Stimulated activated CD8-positive, alpha-beta memory T cell treated with anti-CD3 and anti-CD28 coated beads, Interleukin-15, amount 100 ng/mL, for 4 hours (primary cell): Measurements from ENCODE around the gene SUPT20HL2.
"Not testable (repeated sequence)": the region's sequence is repeated elsewhere in the genome, so short reads cannot be mapped to it uniquely, and the experiment has no call there.

Source experiments
- DNase-seq, 2 donors: peaks; one replicate each; pipeline ENCODE4 v3.0.0-alpha.2; 2020; ENCODE audit warnings: low read depth in 2 of 2

SUPT20HL2 gene

DNA sequence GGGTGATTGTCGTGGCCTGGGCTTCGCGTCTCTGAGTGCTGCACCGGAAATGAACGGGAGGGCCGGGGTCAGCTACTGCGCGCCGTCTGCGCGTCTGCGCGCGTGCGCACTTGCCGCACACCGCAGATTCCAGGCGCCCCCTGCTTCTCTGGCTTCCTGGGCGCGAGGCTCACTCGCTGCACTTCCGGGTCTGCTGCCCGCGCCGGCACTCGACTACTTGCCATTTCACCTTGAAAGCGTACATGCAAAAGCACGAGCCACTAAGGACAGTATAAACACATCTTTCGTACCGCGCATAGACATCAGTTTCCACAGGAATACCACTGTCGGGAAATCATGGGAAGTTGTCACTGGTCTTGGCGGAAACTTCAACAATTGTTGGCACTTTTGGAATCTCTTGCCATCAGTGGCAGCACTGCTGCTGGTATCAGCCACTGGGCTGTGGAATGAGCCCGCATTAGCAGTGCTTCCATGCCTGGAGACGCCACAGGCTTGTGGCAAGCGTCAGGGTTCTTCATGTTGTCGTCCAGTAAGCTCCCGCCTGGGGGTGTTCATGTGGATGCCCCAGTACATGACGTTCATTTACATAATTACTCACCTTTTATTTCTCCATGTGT, at the start of gene SUPT20HL2:
SUPT20HL2 (minus strand) TSS at position 51 of the 617 bp plus-strand sequence. CDS start 754 bp downstream, outside the sequence.
- no peak for DNase-seq

DNA sequence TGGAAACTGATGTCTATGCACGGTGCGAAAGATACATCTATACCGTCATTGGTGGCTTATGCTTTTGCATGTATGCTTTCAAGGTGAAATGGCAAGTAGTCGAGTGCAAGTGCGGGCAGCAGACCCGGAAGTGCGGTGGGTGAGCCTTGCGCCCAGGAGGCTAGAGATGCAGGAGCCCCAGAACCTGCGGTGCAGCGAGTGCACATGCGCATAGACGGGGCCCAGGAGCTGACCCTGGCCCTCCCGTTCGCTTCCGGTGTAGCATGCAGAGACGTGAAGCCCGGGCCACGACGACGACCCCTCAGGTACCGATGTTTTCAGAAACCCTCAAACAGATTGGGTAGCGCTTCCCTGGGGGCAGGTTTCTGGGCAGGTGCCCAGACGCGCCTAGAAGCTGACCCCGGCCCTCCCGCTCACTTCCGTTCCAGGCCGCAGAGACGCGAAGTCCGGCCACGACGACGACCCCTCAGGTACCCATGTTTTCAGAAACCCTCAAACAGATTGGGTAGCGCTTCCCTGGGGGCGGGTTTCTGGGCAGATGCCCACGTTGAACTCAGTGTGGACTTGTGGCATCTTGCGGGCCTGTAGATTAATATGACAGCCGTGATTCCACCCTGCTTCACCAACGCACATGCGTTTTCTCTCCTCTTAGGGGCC, 48.3 kb upstream of the SUPT20HL2 start:
- not testable (repeated sequence) for DNase-seq

DNA sequence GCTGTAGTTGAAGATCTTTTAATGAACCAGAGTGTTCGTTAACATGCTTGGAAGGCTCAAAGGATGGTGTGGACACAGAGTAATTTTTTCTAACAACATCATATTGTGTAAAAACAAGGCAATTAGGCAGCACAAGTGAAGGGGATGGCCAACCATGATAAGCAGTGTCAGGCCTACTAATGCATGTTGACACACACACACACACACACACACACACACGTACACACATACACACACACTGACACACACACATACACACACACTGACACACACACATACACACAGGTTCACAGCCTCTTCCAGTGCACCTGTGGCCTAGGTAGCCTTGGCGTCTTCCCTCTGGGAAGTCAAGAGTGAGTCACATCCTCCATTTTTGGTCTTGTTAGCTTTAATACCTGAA, 46.4 kb upstream of the SUPT20HL2 start, which contains the start of gene SUPT20HL1:
SUPT20HL1 (plus strand) TSS at position 368 of the 400 bp plus-strand sequence. CDS start 2,122 bp downstream, outside the sequence.
- no peak for DNase-seq

DNA sequence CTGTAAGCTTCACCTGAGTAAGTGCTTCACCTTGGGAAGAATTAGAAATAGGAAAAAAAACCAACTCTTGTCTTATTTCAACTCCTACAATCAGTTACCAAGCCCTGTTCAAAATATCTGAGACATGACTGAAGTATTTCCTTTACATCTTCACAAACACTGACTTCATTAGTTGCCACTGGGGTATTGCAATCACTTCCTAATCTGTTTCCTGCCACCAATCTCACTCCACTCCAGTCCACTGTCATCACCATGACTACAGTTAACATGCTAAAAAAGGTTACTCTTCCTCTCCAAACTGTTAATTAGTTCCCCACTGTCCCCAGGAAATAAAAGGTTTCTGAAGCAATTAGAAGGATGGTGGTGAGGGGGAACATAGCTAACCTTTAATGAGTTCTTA, 43.2 kb upstream of the SUPT20HL2 start:
- DNase-seq = no peak

DNA sequence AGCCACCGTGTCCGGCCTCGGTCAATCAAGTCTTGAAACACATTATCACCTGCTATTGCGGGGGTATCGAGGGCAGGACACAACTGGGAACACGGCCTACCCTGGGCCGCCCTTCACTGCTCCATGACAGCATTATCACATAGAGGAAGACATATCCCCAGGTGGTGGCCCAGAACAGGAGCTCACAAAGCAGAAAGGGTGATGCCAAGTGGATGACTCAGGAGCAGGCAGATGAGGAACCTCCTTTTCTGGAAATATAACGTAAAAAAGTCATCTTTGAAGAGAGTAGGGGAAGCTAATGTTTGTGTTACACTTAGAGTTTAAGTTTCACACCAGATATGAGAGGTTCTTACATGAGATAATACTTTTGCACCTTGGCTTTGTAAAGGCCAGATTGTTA, 41.2 kb upstream of the SUPT20HL2 start:
- no peak for DNase-seq

DNA sequence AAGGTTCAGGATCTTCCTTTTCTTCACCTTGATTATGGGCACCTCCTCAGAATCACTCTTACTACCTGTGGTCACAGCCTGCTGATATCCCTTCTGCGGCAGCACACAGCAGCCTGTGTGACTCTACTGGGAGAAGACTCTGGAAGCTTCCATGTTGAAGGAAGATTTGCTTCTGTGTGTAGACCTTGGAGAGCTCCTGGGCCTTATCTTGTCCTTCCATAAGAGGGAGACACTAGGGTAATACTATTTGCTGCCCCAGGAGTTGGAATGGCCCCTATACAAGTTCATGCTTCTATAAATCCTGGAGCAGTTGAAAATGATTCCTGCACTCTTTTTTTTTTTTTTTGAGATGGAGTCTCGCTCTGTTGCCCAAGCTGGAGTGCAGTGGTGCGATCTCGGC, 36.3 kb upstream of the SUPT20HL2 start:
- DNase-seq = no peak

DNA sequence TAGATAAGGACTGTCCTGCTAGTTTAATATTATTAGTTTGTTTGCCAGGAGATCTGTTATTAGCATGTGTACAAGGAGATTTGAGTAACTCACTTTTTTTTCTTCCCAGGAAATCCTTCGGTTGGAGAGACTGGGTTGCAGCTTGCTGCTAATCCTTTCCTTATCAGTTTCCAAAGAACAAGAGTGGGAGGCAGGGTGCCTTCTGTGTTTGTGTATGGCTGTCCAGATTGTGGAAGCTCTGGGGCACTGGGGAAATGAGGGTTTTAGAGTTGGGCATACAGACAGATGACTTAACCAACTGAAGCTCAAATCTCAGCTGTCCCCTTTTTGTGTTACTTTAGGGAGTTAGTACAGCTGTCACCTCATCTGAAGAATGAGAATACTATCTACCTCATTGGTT, 34.0 kb upstream of the SUPT20HL2 start:
- no peak for DNase-seq

DNA sequence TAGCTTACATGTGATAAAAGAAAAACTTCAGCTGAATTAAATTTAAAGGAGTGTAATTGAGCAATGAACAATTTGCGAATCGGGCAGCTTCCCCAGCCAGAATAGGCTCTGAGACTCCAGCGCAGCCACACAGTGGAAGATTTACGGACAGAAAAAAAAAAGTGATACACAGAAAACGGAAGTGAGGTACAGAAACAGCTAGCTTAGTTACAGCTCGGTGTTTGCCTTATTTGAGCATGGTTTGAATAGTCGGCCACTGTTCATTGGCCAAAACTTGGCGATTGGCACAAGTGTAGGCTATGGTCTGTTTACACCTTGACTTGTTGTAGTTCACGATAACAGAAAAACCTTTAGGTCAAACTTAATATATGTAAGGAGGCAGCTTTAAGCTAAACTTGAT, 29.9 kb upstream of the SUPT20HL2 start:
- DNase-seq = no peak

DNA sequence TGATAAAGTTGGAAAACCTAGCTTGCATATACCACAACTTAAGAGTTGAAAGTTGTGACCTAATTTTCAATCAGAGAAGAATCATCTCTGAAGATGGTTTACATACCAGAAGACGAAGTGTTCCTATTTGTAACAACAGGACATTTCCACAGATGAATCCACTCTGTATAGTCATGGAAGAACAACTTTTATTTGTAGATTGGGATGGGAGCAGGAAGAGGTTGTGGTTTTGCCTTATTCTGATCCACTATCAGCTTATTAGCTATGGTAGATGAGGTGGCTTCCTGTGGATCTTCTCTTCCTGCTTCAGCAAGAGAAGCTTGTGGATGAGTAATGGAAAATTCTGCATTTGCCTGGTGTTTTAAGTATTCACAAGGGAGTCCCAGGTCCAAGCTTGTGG, 27.9 kb upstream of the SUPT20HL2 start:
- DNase-seq = no peak

DNA sequence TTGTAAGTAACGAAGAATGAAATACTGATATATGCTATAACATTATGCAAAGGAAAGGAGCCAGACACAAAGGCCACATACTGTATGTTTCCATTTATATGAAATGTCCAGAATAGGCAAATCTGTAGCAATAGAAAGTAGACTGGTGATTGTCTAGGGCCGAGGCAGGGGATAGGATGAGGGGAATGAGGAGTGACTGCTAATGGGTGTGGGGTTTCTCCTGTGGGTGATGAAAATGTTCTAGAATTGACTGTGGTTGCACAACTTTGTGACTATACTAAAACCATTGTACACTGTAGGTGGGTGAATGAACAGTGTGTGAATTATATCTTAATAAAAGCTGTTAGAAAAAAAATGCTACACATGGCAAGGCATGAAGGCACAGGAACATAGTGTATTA, 26.6 kb upstream of the SUPT20HL2 start:
- DNase-seq = no peak

DNA sequence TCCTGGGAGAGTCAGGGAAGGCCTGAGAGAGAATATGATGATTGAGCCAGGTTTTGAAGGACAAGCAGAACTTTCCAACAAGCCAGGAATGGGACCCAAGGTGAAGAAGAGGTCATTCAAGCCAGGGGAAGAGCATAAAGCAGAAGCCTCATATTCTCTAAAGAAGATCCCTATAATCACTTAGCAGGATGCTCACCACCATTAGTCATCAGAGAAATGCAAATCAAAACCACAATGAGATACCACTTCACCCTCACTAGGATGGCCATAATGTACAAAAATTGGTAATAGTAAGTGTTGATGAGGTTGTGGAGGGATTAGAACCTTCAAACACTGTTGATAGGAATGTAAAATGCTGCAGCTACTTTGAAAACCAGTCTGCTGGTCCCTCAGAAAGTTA, 26.0 kb upstream of the SUPT20HL2 start:
- no peak for DNase-seq

DNA sequence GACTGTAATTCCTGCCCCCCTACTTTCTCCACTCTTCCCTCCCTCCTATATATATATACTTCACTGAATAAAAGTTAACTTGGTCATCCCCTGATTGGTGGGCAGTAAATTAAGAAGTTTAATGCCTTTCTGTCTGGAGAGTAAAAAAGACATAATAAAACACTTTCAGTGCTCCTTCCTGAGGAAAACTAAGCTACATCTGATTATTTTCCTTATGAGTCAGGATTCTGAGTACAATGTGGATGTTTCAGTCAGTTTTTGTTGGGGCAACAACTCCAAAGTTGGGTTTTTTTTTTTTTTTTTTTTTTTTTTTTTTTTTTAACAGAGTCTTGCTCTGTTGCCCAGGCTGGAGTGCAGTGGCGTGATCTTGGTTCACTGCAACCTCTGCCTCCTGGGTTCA, 22.0 kb upstream of the SUPT20HL2 start:
- no peak for DNase-seq

DNA sequence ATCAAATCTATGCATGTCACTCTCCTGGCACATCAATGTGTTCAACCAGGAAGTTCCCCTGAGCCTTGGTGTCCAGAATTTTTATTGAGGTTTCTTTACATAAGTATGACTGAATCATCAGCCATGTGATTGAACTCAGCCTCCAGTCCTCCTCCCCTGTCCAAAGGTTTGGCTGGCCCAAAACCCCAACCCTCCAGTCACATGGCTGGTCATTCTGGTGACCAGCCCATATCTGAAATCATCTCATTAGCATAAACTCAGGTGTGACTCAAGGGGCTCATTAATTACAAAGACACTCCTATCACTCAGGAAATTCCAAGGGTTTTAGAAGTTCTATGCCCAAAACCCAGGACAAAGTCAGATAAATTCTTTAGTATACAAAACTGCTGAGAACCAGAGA, 20.6 kb upstream of the SUPT20HL2 start:
- DNase-seq = no peak

DNA sequence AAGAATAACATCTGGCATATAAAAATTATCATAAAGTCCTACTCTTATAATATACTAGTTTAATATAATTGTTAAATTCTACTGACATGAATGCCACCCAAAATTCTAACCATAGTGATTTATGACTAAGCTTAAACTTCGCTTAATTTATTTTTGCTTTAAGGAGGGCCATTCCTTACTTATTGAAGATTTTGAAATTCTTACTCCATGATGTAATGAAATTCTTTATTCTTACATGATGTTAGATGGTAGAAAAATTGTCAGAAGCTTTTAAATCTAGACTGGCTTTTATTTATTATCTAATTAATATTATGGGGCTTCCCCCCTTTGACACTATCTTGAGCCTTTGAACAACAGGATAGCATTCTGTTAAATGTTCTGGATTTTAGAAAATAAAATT, 19.5 kb upstream of the SUPT20HL2 start:
- DNase-seq = no peak

DNA sequence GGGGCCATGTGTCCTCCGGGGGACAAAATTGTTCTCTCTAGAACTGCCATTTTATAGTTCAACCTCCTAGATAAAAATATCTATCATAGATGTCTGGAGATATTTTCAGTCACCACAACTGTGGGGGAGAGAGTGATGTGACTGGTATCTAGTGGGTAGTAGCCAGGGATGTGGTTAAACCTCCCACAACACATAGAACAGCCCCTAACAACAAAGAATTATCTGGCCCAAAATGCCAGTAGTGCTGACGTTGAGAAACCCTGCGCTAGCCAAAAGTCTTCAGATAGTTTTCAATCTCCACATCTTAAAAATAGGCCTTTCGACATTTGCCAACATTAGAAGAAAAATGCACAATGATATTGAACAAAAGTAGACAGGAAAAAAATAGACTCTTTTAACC, 19.0 kb upstream of the SUPT20HL2 start:
- DNase-seq = no peak

DNA sequence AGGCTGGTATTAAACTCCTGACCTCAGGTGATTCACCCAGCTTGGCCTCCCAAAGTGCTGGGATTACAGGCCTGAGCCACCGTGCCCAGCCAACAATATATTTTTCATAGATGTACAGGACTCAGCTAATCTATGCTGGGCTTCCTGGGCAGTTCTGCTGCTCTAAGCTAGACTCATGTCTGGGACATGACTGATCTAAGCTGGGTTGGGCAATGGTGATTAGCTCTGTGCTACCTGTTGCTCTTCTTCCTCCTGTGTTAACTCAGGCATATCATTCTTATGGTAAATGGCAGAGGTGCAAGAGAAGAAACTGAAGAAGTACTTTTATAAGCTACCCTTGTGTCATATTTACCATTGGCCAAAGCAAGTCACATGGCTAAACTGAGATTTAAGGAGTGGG, 11.4 kb upstream of the SUPT20HL2 start:
- DNase-seq = no peak

DNA sequence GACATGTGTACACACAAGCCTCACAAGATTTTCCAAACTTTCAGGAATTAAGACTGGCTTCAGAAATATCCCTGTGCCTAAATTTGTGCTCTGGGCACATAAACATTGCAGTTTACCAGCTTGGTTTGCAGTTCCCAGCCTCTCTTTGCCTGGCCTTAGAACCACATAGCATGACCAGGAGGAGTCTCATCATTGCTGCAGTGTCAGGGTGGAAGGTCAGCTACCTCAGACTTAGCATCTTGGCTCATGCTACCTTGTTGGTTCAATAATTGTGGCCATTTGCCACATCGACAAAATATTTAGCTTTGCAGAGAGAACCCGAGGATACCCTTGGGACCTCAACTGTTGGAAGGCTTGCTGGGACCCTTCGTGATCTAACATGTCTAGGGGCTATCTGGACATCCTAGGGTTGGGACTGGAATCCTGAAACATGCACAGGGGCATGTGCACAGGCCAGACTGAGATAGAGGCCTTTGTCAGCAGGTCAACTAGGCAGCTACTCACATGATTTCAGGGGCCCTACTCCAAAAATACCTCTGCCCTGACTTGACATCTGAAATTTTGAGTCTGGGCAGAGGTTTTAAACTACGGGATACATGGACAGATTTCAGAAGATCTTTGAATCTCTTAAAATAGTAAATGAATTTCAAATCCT, 8.0 kb upstream of the SUPT20HL2 start:
- DNase-seq = no peak

DNA sequence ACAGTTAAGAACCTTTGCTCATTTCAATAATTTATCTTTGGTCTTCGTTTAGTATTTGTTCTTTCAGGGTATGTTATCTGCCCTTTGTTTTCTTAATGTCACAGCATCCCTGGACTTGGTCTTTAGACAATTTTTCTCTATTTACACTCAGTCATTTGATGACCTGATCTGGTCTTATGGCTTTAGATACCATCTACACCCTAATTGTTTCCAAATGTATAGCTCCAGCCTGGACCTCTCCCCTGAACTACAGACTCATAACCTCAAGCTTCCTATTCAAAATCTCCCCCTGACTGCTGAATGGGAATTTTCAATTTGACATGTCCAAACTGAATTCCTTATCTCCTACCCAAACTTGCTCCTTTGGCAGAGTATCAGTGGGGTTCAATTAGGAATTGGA, 3.7 kb upstream of the SUPT20HL2 start:
- no peak for DNase-seq

DNA sequence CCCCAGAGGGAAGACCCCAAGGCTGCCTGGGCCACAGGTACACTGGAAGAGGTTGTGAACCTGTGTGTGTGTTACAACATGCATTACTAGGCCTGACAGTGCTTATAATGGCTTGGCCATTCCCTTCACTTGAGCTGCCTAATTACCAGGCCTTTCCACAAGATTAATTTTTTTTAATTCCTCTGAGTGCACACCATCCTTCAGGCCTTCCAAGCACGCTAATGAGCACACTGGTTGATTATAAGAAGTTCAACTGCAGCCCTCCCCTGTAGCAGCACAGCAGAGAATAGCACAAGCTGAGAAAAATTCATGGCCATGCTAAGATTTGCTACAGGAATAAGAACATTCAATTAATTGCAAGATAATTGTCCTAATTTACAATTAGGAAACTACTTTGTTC, 2.2 kb upstream of the SUPT20HL2 start:
- DNase-seq = no peak

DNA sequence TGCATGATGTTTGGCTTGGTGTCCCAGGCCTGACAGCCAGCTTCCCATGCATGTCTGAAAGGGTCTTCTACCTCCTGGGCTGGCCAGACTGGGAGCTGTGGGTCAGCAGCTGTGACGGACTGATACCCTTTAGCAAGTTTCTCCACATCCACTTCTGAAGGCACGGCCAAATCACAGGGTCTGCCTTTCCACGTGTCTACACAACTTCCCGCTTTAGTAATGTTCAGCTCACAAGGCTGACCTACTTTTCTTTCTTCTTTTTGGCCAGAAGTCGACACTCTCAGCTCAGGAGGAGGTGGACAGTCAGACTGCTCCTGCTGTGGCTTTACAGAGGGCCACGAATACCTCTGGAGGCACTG, 1.6 kb downstream of the SUPT20HL2 start:
- not testable (repeated sequence) for DNase-seq

DNA sequence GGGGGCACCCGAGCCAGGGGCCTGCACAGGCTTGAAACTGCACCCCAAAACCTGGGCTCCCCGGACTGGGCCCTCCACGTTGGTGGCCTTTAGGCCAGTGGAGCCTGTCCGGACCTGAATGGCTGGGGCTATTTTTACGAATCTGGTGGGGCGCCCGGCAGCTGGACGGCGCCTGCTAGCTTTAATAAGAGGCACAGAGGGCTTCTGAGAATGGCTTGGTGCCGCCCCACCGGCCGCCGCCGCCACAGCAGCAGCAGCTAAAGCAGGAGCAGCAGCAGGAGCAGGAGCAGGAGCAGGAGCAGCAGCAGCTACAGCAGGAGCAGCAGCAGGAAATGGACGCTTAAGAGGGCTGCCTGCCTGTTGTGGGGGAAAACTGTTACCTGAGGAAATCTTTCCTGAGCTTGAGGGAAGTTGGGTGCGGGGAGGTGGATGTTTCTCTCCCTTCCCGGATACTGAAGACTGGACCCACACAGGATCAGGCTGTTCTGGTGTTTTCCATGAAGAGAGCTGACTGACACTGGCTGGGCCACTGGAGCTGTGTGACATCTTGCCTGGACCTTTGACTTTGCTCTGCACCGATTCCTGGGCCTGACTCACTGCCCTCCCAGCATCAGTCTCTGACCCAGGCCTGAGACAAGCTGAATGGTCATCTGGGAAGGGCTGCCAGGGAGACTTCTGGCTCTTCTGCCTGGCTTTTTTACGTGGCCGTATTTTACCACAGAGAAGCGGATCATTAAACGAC, 2.2 kb downstream of the SUPT20HL2 start:
- not testable (repeated sequence) for DNase-seq

DNA sequence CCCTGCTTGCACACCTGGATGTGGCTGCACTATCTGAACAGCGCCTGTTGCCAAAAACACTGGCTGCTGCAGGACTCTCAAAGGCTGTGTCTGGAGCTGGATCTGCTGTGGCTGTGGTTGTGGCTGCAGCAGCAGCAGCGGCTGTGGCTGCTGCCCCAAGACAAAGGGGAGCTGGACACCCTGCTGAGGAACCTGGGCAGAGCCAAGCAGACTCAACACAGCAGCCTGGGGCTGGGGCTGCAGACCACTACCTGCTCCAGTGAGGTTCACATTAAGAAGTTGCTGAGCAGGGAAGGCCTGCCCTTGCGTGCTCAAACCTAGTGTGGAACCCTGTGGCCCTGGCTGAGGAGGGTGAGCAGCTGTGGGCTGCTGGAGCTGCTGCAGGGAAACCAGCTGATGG, 3.0 kb downstream of the SUPT20HL2 start:
- DNase-seq = not testable (repeated sequence)
